UCSD-AML1 (cell line): Measurements from ENCODE around the gene SUPT20HL1.

Experiments used
- DNase-seq: peaks from one replicate; lab custom pipeline; 2025; ENCODE audit not compliant: unreplicated experiment; lab: John Stamatoyannopoulos, UW

Gene SUPT20HL1

DNA sequence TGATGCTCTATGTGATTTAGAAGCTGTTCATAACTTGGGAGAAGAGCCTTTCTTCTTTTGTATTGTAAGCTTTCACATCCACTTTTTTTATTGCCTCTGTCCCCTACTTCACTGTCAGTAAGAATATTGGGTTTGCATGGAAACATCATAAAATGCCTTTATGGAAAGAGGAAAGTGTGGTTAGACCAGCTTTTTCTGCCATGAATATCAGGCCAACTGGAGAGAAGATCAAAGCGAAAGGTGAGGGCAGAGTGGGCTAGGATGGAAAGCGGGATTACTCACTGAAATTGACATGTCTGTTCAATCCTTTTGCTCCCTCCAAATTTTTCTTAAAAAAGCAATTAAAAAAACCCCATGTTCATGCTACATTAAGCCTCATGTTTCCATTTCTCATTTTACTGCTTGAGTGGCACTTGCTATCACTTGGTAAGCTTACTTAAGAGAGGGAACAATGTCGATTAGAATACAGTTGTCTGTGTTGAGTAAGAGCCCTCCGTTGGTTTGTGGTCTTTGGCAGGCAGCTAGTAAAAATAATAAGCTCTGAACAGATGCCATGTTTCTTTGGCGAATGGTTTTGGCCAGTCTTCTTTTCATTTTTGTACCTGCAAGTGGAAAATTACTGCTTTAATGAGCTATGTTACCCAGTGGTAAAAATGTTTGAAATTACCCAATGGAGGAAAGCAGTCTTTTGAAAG lies 35.9 kb downstream of the SUPT20HL1 start:
- DNase-seq, result no peak

DNA sequence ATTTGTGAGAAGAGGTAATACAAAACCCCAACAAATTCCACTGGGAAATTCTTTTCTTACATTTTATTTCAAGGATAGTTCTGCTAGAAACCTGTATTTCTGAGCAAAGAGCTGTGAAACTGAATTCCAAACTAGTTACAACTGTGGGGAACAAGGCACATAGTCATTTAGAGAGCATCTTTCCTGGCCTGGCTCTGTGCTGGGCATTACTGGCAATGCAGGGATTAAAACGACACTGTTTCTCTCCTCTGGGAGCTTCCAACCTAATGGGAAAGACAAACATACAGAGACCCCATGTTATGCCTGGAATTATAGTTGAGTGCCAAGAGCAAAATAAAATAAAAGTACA lies 36.5 kb downstream of the SUPT20HL1 start:
- DNase-seq, result no peak

DNA sequence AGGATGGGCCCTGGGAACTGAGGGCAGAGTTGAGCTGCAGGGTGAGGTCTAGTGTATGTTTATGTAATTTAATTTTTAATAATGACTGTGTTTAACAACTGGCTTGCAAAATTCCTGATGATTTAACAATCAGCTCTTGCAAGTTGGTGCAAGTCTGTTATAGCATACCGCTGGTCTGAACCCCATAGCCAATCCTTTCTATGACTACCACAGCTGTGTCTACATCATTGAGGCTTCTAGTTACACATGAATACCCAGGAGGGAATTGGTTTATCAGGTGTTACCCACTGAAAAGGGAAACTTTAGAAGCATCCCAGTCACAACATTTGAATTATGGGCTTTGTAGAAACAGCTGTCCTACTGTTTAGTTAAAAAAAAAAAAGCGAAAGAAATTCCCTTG lies 38.3 kb downstream of the SUPT20HL1 start:
- no peak for DNase-seq

DNA sequence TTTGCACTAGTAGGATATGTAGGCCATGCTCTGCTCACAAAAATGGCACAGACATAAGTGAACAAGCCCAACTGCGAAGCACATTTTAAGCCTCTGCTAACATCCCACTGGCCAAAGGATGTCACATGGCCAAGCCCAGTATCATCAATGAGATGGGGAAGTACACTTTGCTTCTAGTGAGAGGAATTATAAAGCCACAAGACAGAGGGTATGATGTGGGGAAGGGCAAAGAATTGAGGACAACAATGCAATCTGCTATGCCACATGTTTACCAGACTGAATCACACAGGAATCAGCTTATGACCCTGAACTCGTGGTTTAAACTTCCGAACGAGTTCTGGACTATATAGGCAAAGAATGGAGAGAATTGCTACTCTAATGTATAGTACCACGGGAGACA lies 39.1 kb downstream of the SUPT20HL1 start:
- no peak for DNase-seq

DNA sequence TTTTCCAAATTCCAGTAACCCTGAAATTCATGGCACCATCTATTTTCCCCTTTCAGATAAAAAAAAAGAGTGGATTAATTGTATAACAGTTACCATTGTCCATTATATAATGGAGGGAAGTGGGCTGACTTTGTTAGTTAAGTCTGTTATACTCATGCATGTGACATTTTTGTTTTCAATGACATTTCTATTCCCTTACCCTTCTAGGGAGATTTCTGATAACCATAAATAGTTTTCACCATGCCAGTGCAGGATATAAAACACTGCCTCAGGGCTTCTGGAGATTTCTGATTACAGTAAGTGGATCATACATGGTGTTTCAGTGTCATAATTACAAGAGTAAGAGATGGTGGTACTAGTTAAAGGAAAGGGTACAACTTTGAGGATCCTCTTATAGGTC lies 45.5 kb downstream of the SUPT20HL1 start:
- DNase-seq, result no peak
